ENCODE results near the gene ALDH1A3.

DNA sequence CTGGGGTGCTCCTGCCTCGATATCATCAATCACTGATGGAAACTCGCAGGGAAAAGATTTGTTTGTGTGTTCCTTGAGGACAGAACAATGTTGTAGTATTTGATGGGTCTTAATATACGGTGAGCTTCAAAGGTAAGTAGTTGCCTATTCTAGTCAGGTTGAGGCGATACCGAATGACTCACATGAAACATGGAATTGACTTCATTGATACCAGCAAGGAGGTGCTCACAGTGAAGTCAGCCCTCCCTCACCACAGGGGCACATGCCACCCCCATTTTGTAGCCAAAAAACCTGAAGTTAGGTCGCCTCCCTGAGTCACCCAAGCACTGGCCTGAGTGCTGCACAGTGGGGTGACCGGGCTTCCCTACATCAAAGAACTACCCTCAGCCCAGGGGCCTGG lies 3.7 kb upstream of the ALDH1A3 start:
- TF ChIP-seq, protein P1, sequence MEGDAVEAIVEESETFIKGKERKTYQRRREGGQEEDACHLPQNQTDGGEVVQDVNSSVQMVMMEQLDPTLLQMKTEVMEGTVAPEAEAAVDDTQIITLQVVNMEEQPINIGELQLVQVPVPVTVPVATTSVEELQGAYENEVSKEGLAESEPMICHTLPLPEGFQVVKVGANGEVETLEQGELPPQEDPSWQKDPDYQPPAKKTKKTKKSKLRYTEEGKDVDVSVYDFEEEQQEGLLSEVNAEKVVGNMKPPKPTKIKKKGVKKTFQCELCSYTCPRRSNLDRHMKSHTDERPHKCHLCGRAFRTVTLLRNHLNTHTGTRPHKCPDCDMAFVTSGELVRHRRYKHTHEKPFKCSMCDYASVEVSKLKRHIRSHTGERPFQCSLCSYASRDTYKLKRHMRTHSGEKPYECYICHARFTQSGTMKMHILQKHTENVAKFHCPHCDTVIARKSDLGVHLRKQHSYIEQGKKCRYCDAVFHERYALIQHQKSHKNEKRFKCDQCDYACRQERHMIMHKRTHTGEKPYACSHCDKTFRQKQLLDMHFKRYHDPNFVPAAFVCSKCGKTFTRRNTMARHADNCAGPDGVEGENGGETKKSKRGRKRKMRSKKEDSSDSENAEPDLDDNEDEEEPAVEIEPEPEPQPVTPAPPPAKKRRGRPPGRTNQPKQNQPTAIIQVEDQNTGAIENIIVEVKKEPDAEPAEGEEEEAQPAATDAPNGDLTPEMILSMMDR (IDR thresholded peaks at IDR 0.05) = no peak
- TF ChIP-seq POLR2A (IDR thresholded peaks at IDR 0.05) = no peak

All from Peyer's patch (tissue), 4 donors.